Right lobe of liver (tissue), 4 donors: ENCODE results near the gene TNFAIP1.

ENCODE experiments used
- POLR2A ChIP-seq: fragments of 450-650 bp; IDR thresholded peaks from one replicate; pipeline ENCODE4 v1.6.1; 2017; ENCODE audit warnings: antibody characterized with exemption, mild to moderate bottlenecking
- TF ChIP-seq, protein P1 (sequence below), 4 donors: fragments of 200-600 bp in 3 of 4; fragments of 450-650 bp in 1 of 4; IDR thresholded peaks; one replicate each; pipeline versions ENCODE4 v1.5.1 to v1.8.0; 2016 to 2022; ENCODE audit warnings: antibody characterized with exemption in 4 of 4, mild to moderate bottlenecking in 2 of 4
- donor health status: DM: no; HTN: no; CAD: no.
- donor health status: DM: no; HTN: no; CAD: no.
- donor health status: DM: no; HTN: yes; CAD: no.

DNA sequence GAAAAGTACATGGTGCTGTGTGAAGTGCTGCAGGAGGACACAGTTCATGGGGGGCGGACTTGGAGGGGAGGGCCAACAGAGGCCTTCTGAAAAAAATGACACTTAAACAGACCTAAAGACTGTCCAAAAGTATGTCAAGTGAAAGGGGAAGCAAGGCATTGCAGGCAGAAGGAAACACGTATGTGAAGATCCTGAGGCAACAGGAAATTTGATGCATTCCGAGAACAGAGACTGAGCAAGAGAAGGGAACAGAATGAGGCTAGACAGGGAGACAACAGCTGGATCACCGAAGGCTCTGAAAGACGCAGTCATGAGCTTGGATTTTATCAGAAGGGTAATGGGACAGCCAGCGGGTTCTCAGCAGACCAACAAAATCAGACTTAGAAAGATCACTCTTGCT, 1.4 kb upstream of the TNFAIP1 start:
- no peak for TF ChIP-seq POLR2A
- TF ChIP-seq, protein P1, sequence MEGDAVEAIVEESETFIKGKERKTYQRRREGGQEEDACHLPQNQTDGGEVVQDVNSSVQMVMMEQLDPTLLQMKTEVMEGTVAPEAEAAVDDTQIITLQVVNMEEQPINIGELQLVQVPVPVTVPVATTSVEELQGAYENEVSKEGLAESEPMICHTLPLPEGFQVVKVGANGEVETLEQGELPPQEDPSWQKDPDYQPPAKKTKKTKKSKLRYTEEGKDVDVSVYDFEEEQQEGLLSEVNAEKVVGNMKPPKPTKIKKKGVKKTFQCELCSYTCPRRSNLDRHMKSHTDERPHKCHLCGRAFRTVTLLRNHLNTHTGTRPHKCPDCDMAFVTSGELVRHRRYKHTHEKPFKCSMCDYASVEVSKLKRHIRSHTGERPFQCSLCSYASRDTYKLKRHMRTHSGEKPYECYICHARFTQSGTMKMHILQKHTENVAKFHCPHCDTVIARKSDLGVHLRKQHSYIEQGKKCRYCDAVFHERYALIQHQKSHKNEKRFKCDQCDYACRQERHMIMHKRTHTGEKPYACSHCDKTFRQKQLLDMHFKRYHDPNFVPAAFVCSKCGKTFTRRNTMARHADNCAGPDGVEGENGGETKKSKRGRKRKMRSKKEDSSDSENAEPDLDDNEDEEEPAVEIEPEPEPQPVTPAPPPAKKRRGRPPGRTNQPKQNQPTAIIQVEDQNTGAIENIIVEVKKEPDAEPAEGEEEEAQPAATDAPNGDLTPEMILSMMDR (IDR thresholded peaks at IDR 0.05): no peak
